ENCODE data around the gene RFXAP. TPM values are rescaled to one million over a fixed set of nuclear protein-coding genes. Genes with fewer than 3 reads are reported as not detected.

The RFXAP gene
- total and polyA plus RNA-seq, 2 of the 4 experiments (the other 2 are of a cell fraction) = 0.54 to 2.7 TPM

DNA sequence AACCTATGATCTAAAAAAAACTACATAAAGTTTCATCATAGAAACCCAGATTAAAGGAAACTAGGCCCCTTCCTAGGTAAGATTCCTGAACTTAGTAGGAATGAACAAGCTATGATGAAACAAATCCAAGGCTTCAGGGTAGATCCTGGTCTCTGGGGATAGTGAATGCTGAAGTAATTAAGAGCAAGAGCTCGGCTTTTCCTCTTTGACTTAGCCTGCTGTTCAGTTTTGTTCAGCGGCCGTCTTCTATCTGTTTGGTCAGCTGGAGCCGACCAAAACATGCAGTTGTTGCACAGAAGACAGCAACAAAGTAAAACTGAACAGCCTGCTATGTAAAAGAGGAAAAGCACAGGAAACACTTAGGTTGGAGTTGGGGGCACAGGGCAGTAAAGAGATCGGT, 44.1 kb upstream of the RFXAP start:
- Histone ChIP-seq H3K4me1 (ENCODE audit: control insufficient read depth, insufficient read depth, low read length) (peaks cover 4% of the 10 kb centered on the region; the same call in 1 of the 2 replicates), H3K9me1 (ENCODE audit: insufficient read depth, low read length) (no peaks in the 10 kb centered on the region), H3K23ac (ENCODE audit: low read depth, low read length) (no peak overlapping the region), H4K91ac (ENCODE audit: insufficient read depth, low read depth, low read length) (no peak overlapping the region), H3K36me3 (ENCODE audit: control insufficient read depth, insufficient read depth, low read length) (no peaks in the 10 kb centered on the region), H2AK5ac (ENCODE audit: low read depth, low read length) (no peak overlapping the region), H3K56ac (ENCODE audit: extremely low read depth, insufficient read depth, low read length) (no peak overlapping the region), H3K4ac (ENCODE audit: low read depth, low read length) (no peak overlapping the region), H3K9ac (ENCODE audit: low read depth, low read length) (no peak overlapping the region), H3K4me2 (ENCODE audit: low read depth, low read length) (no peak overlapping the region), H3K4me3 (ENCODE audit: insufficient read depth, low read depth, low read length) (no peak overlapping the region), H3K9me3 (ENCODE audit: control insufficient read depth, insufficient read depth, low read length) (no peaks in the 10 kb centered on the region), H3K27ac (ENCODE audit: insufficient read depth, low read length) (no peak overlapping the region), H3K79me1 (ENCODE audit: low read depth in 1 of 2, low read length in 2 of 2) (no peaks in the 10 kb centered on the region), H2AK9ac (replicated peaks; ENCODE audit: low read depth, low read length, poor library complexity) (no peak overlapping the region), H2BK5ac (ENCODE audit: low read depth, low read length, poor library complexity, severe bottlenecking) (no peak overlapping the region), H4K20me1 (ENCODE audit: insufficient read depth, low read length) (no peaks in the 10 kb centered on the region), H4K5ac (ENCODE audit: low read depth, low read length) (no peak overlapping the region), H4K8ac (ENCODE audit: low read depth in 2 of 2, low read length in 2 of 2) (no peak overlapping the region), H2AFZ (replicated peaks; ENCODE audit: low read length, poor library complexity) (no peak overlapping the region), H2BK15ac (ENCODE audit: low read depth, low read length) (no peak overlapping the region), H3K18ac (ENCODE audit: low read depth, low read length) (no peak overlapping the region), H3K14ac (replicated peaks; ENCODE audit: low read depth, low read length) (no peak overlapping the region), H3K27me3 (ENCODE audit: control insufficient read depth, insufficient read depth, low read length) (peaks cover 2% of the 10 kb centered on the region), H2BK20ac (ENCODE audit: low read depth, low read length) (no peak overlapping the region), H2BK120ac (ENCODE audit: low read depth, low read length) (no peak overlapping the region)
- CTCF ChIA-PET = no interaction called here
- DNase-seq (no peak), ATAC-seq (ENCODE audit: low read depth) (no peak)
- POLR2A ChIA-PET (ENCODE audit: unreplicated experiment) = no interaction called here
- 40 to 100% methylated on average over 1 of the region's 5 CpGs for WGBS, 2 experiments (ENCODE audit: extremely low coverage in 2 of 2, insufficient read length in 1 of 2)
- intact Hi-C loops (cut with micrococcal nuclease) = no loop called here
- no TSS peak for BruUV-seq (replicated peaks)
- dilution Hi-C loops (cut with HindIII; ENCODE audit: low sequenced_read_pairs, unreplicated experiment) = no loop called here
- no peak for TF ChIP-seq BHLHE40 (IDR thresholded peaks at IDR 0.05; ENCODE audit: low read depth, low read length)
- TF ChIP-seq CEBPB (IDR thresholded peaks at IDR 0.05; ENCODE audit: low read depth, low read length) = no peak
- TF ChIP-seq POLR2A (IDR thresholded peaks at IDR 0.05; ENCODE audit: low read depth, low read length) = no peak
- TF ChIP-seq RFX5 (IDR thresholded peaks at IDR 0.05; ENCODE audit: low read depth, low read length) = no peak
- no peak for TF ChIP-seq CHD1 (IDR thresholded peaks at IDR 0.05; ENCODE audit: low read depth, low read length)
- TF ChIP-seq RAD21 (IDR thresholded peaks at IDR 0.05; ENCODE audit: low read length) = no peak
- no peak for TF ChIP-seq MAFK (IDR thresholded peaks at IDR 0.05; ENCODE audit: low read depth, low read length)
- TF ChIP-seq NFE2L2 (IDR thresholded peaks at IDR 0.05; ENCODE audit: low read depth, low read length) = no peak
- TF ChIP-seq, protein P1, sequence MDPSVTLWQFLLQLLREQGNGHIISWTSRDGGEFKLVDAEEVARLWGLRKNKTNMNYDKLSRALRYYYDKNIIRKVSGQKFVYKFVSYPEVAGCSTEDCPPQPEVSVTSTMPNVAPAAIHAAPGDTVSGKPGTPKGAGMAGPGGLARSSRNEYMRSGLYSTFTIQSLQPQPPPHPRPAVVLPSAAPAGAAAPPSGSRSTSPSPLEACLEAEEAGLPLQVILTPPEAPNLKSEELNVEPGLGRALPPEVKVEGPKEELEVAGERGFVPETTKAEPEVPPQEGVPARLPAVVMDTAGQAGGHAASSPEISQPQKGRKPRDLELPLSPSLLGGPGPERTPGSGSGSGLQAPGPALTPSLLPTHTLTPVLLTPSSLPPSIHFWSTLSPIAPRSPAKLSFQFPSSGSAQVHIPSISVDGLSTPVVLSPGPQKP (IDR thresholded peaks at IDR 0.05; ENCODE audit: borderline replicate concordance, low read depth, low read length) = no peak
- TF ChIP-seq SMC3 (IDR thresholded peaks at IDR 0.05; ENCODE audit: low read depth, low read length) = no peak
- TF ChIP-seq MXI1 (IDR thresholded peaks at IDR 0.05; ENCODE audit: borderline replicate concordance, low read depth, low read length) = no peak
- TF ChIP-seq, protein P2, sequence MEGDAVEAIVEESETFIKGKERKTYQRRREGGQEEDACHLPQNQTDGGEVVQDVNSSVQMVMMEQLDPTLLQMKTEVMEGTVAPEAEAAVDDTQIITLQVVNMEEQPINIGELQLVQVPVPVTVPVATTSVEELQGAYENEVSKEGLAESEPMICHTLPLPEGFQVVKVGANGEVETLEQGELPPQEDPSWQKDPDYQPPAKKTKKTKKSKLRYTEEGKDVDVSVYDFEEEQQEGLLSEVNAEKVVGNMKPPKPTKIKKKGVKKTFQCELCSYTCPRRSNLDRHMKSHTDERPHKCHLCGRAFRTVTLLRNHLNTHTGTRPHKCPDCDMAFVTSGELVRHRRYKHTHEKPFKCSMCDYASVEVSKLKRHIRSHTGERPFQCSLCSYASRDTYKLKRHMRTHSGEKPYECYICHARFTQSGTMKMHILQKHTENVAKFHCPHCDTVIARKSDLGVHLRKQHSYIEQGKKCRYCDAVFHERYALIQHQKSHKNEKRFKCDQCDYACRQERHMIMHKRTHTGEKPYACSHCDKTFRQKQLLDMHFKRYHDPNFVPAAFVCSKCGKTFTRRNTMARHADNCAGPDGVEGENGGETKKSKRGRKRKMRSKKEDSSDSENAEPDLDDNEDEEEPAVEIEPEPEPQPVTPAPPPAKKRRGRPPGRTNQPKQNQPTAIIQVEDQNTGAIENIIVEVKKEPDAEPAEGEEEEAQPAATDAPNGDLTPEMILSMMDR (conservative IDR thresholded peaks at IDR 0.05; ENCODE audit: low read depth, low read length) = no peak
- no peak for TF ChIP-seq MAZ (IDR thresholded peaks at IDR 0.05; ENCODE audit: borderline replicate concordance, low read depth, low read length)
- no peak for TF ChIP-seq USF2 (IDR thresholded peaks at IDR 0.05; ENCODE audit: low read depth, low read length)
- TF ChIP-seq FOS (IDR thresholded peaks at IDR 0.05; ENCODE audit: low read depth, low read length) = no peak
- no peak for TF ChIP-seq RCOR1 (IDR thresholded peaks at IDR 0.05; ENCODE audit: insufficient replicate concordance, low read length)
- in situ Hi-C loops (cut with MboI; ENCODE audit: low sequenced_read_pairs) = no loop called here

Data from IMR-90 (cell line).